WTC11 (cell line): ENCODE measurements around the gene GUCY2C. TPM values are rescaled to one million over a fixed set of nuclear protein-coding genes. Genes with fewer than 3 reads are reported as not detected.
A peak's percentile ranks its signal among the peaks of the same experiment; 100 is the strongest.

Experiments used
- ATAC-seq: fragments of 200-7000 bp; cut with Tn5 transposase; 2 replicates; pipeline ENCODE4 v1.10.0; 2021; ENCODE audit warnings: mild to moderate bottlenecking, moderate library complexity
- CTCF ChIA-PET: fragments of 300-600 bp; sonication (Branson Sonifier 250); formaldehyde crosslinking; loops from one replicate; lab custom pipeline; 2021; ENCODE audit warnings: antibody characterized with exemption; lab: Charles Lee
- POLR2A ChIA-PET: fragments of 350-600 bp; sonication (Branson Sonifier 250); formaldehyde crosslinking; loops from one replicate; lab custom pipeline; 2021; ENCODE audit warnings: antibody characterized with exemption; lab: Charles Lee
- DNase-seq: peaks from one replicate; pipeline ENCODE4 v3.0.0; 2021; ENCODE audit warnings: low spot score
- H3K27ac Mint-ChIP-seq: 2 replicates; pipeline ENCODE4 v1.8.0; 2021; ENCODE audit warnings: mixed read lengths
- H3K27me3 Mint-ChIP-seq: 2 replicates; pipeline ENCODE4 v1.8.0; 2021; ENCODE audit warnings: low read depth, mild to moderate bottlenecking, moderate library complexity, mixed read lengths
- H3K36me3 Mint-ChIP-seq: 2 replicates; pipeline ENCODE4 v1.8.0; 2021; ENCODE audit warnings: mixed read lengths
- H3K4me1 Mint-ChIP-seq: 2 replicates; pipeline ENCODE4 v1.8.0; 2022; ENCODE audit warnings: mixed read lengths
- H3K4me3 Mint-ChIP-seq: 2 replicates; pipeline ENCODE4 v1.8.0; 2021; ENCODE audit warnings: mild to moderate bottlenecking, moderate library complexity, mixed read lengths
- H3K9me3 Mint-ChIP-seq: 2 replicates; pipeline ENCODE4 v1.8.0; 2021; ENCODE audit warnings: mixed read lengths
- CDX4 ChIP-seq: fragments of 250-450 bp; sonication (Bioruptor Pico); IDR thresholded peaks from 2 replicates; pipeline ENCODE4 v1.9.0; 2021; ENCODE audit warnings: moderate library complexity, mild to moderate bottlenecking, inconsistent platforms, borderline replicate concordance
- CREM ChIP-seq: sonication (generic); formaldehyde crosslinking; IDR thresholded peaks from 2 replicates; pipeline ENCODE4 v1.8.1; 2022; ENCODE audit warnings: mild to moderate bottlenecking, missing genetic modification reagents, moderate library complexity
- CTCF ChIP-seq: fragments of 200-600 bp; IDR thresholded peaks from 2 replicates; pipeline ENCODE4 v1.8.0; 2022; ENCODE audit warnings: antibody characterized with exemption
- ESRRA ChIP-seq: sonication (generic); formaldehyde crosslinking; IDR thresholded peaks from 2 replicates; pipeline ENCODE4 v1.8.1; 2022; ENCODE audit warnings: mild to moderate bottlenecking, missing genetic modification reagents, borderline replicate concordance
- FOXP1 ChIP-seq: sonication (generic); formaldehyde crosslinking; IDR thresholded peaks from 2 replicates; pipeline ENCODE4 v1.8.0; 2022; ENCODE audit warnings: missing genetic modification reagents, mild to moderate bottlenecking, moderate library complexity, borderline replicate concordance
- IRF2 ChIP-seq: sonication (generic); formaldehyde crosslinking; IDR thresholded peaks from 2 replicates; pipeline ENCODE4 v1.8.0; 2022; ENCODE audit warnings: low read depth, missing genetic modification reagents, borderline replicate concordance
- KAT7 ChIP-seq: sonication (generic); formaldehyde crosslinking; IDR thresholded peaks from 2 replicates; pipeline ENCODE4 v1.8.1; 2023; ENCODE audit warnings: missing genetic modification reagents, mild to moderate bottlenecking, borderline replicate concordance
- NFYB ChIP-seq: sonication (generic); formaldehyde crosslinking; conservative IDR thresholded peaks from 2 replicates; pipeline ENCODE4 v1.8.0; 2022; ENCODE audit warnings: low read depth, missing genetic modification reagents
- PRRX2 ChIP-seq: fragments of 250-450 bp; sonication (Bioruptor Pico); IDR thresholded peaks from 2 replicates; pipeline ENCODE4 v1.8.0; 2021; ENCODE audit warnings: mild to moderate bottlenecking
- SP1 ChIP-seq: sonication (generic); formaldehyde crosslinking; conservative IDR thresholded peaks from 2 replicates; pipeline ENCODE4 v1.8.1; 2022; ENCODE audit warnings: missing genetic modification reagents
- STAT6 ChIP-seq: sonication (generic); formaldehyde crosslinking; conservative IDR thresholded peaks from 2 replicates; pipeline ENCODE4 v1.8.1; 2023; ENCODE audit warnings: mild to moderate bottlenecking, low read depth, missing genetic modification reagents, moderate library complexity
- TCF7 ChIP-seq: sonication (generic); formaldehyde crosslinking; IDR thresholded peaks from 2 replicates; pipeline ENCODE4 v1.8.0; 2022; ENCODE audit warnings: mild to moderate bottlenecking, low read depth, missing genetic modification reagents, moderate library complexity
- TEAD1 ChIP-seq: sonication (generic); formaldehyde crosslinking; IDR thresholded peaks from 2 replicates; pipeline ENCODE4 v1.8.0; 2022; ENCODE audit warnings: mild to moderate bottlenecking, missing genetic modification reagents
- USF1 ChIP-seq: sonication (generic); formaldehyde crosslinking; IDR thresholded peaks from 2 replicates; pipeline ENCODE4 v1.8.0; 2022; ENCODE audit warnings: mild to moderate bottlenecking, missing genetic modification reagents
- ZNF121 ChIP-seq: sonication (generic); formaldehyde crosslinking; IDR thresholded peaks from 2 replicates; pipeline ENCODE4 v1.8.0; 2023; ENCODE audit warnings: missing genetic modification reagents
- ZNF138 ChIP-seq: sonication (generic); formaldehyde crosslinking; conservative IDR thresholded peaks from 2 replicates; pipeline ENCODE4 v1.8.1; 2022; ENCODE audit warnings: mild to moderate bottlenecking, moderate library complexity, missing genetic modification reagents
- ZNF232 ChIP-seq: sonication (generic); formaldehyde crosslinking; IDR thresholded peaks from 2 replicates; pipeline ENCODE4 v1.8.0; 2022; ENCODE audit warnings: mild to moderate bottlenecking, missing genetic modification reagents
- ZNF281 ChIP-seq: sonication (generic); formaldehyde crosslinking; IDR thresholded peaks from 2 replicates; pipeline ENCODE4 v1.8.0; 2023; ENCODE audit warnings: mild to moderate bottlenecking, missing genetic modification reagents
- ZNF396 ChIP-seq: fragments of 250-450 bp; sonication (Bioruptor Pico); IDR thresholded peaks from 2 replicates; pipeline ENCODE4 v1.8.0; 2021; ENCODE audit warnings: mild to moderate bottlenecking, moderate library complexity, borderline replicate concordance
- ZNF416 ChIP-seq: fragments of 250-450 bp; sonication (Bioruptor Pico); IDR thresholded peaks from 2 replicates; pipeline ENCODE4 v1.9.0; 2021; ENCODE audit warnings: mild to moderate bottlenecking, inconsistent platforms
- total RNA-seq: library from RNA; stranded (reverse); gene quantifications from 3 replicates; pipeline ENCODE4 v1.2.3, GENCODE V29; 2021

Gene GUCY2C
- total RNA-seq, 1 experiment from 2014 or later: 3.9 TPM

- Mint-ChIP-seq H3K4me1 (peaks cover 19% of the 10 kb centered on the region), H3K27me3 (no peaks in the 10 kb centered on the region; the same call in 1 of the 2 replicates), H3K9me3 (peaks cover 10% of the 10 kb centered on the region), H3K4me3 (no peak overlapping the region), H3K27ac (peak overlapping the region; percentile 30), H3K36me3 (peaks cover 5% of the 10 kb centered on the region)
- DNase-seq: no peak
- POLR2A ChIA-PET: no interaction called here
- TF ChIP-seq TEAD1 (CRISPR knock-in tag): no peak
- no peak for TF ChIP-seq ZNF396 (CRISPR knock-in tag)
- TF ChIP-seq PRRX2: no peak
- TF ChIP-seq KAT7: no peak
- no peak for TF ChIP-seq NFYB (CRISPR knock-in tag)
- TF ChIP-seq ESRRA (CRISPR knock-in tag): no peak
- no peak for TF ChIP-seq CDX4
- CTCF ChIA-PET: interaction anchor here (1.0 kb wide), 5 partner anchors 24 to 393 kb away, joined by 3 to 6 read pairs (median 4); no protein-coding TSS in a partner anchor
- ATAC-seq: no peak
Observed at GRCh38 chr12:14630793-14631192, 65.6 kb downstream of the GUCY2C start.

- H3K9me3 Mint-ChIP-seq: peaks cover 3% of the 10 kb centered on the region
- TF ChIP-seq CTCF: peak; percentile 93
- no peak for TF ChIP-seq IRF2 (CRISPR knock-in tag)
- POLR2A ChIA-PET: no interaction called here
- H3K27ac Mint-ChIP-seq: 0 out of 2 replicates have a peak overlapping the region, but pooled peaks have one; percentile 30
- no peaks in the 10 kb centered on the region for H3K27me3 Mint-ChIP-seq
- CTCF ChIA-PET: interaction anchor here (1.0 kb wide), 5 partner anchors 25 to 392 kb away, joined by 3 to 6 read pairs (median 4); no protein-coding TSS in a partner anchor
- H3K4me3 Mint-ChIP-seq: no peak overlapping the region
- DNase-seq (peak; percentile 82), ATAC-seq (peak; percentile 100)
- H3K4me1 Mint-ChIP-seq: peaks cover 19% of the 10 kb centered on the region
- no peaks in the 10 kb centered on the region for H3K36me3 Mint-ChIP-seq
Observed at GRCh38 chr12:14629832-14630710, 66.3 kb downstream of the GUCY2C start.

GRCh38 chr12:14628771-14629170, 67.6 kb downstream of the GUCY2C start:
- H3K4me1 Mint-ChIP-seq: peaks cover 13% of the 10 kb centered on the region
- POLR2A ChIA-PET: no interaction called here
- DNase-seq: no peak
- CTCF ChIA-PET: interaction anchor here (1.9 kb wide), 1 partner anchor 28 kb away, joined by 5 read pairs; no protein-coding TSS in a partner anchor
- H3K9me3 Mint-ChIP-seq: no peaks in the 10 kb centered on the region
- no peak overlapping the region for H3K27ac Mint-ChIP-seq
- 0 out of 2 replicates have a peak, but pooled peaks cover 1% of the 10 kb centered on the region for H3K36me3 Mint-ChIP-seq
- ATAC-seq: no peak
- no peak overlapping the region for H3K4me3 Mint-ChIP-seq
- no peaks in the 10 kb centered on the region for H3K27me3 Mint-ChIP-seq
- TF ChIP-seq ZNF138 (no peak), SP1 (no peak), ZNF121 (CRISPR knock-in tag) (no peak), NFYB (CRISPR knock-in tag) (no peak), FOXP1 (no peak), ZNF281 (no peak), STAT6 (CRISPR knock-in tag) (no peak), TCF7 (no peak), CREM (CRISPR knock-in tag) (no peak), IRF2 (CRISPR knock-in tag) (no peak), ZNF416 (no peak), USF1 (no peak), ZNF232 (no peak)
